GM18526 (cell line): ENCODE measurements around the gene MYCN.

Experiments used
- POLR2A ChIP-seq: IDR thresholded peaks from 3 replicates; pipeline ENCODE4 v1.6.1; 2011; ENCODE audit not compliant: insufficient read length; ENCODE audit errors: extremely low read depth

MYCN gene

GRCh38 chr2:15956751-15957736 is 16.7 kb downstream of the MYCN start:
- TF ChIP-seq POLR2A: no peak

- TF ChIP-seq POLR2A: no peak
These were observed 17.7 kb downstream of the MYCN start for GRCh38 chr2:15957881-15958713.

GRCh38 chr2:15959331-15960153 is 19.2 kb downstream of the MYCN start:
- TF ChIP-seq POLR2A: no peak

GRCh38 chr2:15963977-15964670 is 23.8 kb downstream of the MYCN start:
- TF ChIP-seq POLR2A: no peak

GRCh38 chr2:15964936-15965563 is 24.7 kb downstream of the MYCN start:
- TF ChIP-seq POLR2A: no peak

- no peak for TF ChIP-seq POLR2A
These were observed 25.2 kb downstream of the MYCN start for GRCh38 chr2:15965564-15966019.

- no peak for TF ChIP-seq POLR2A
These were observed 27.3 kb downstream of the MYCN start for GRCh38 chr2:15967415-15968279.

GRCh38 chr2:15968280-15969178 is 28.2 kb downstream of the MYCN start:
- TF ChIP-seq POLR2A: no peak

GRCh38 chr2:15969214-15969613 is 28.9 kb downstream of the MYCN start:
- TF ChIP-seq POLR2A: no peak

- TF ChIP-seq POLR2A: no peak
These were observed 30.4 kb downstream of the MYCN start for GRCh38 chr2:15970701-15971100.

GRCh38 chr2:15971351-15971750 is 31.0 kb downstream of the MYCN start:
- TF ChIP-seq POLR2A: no peak
